IMR-90 (cell line): ENCODE results near the gene INPP5J.

Experiments
- CEBPB ChIP-seq: IDR thresholded peaks from 2 replicates; pipeline ENCODE4 v1.6.1; 2012; ENCODE audit warnings: low read depth, low read length, improper control_type of control experiment
- ELK1 ChIP-seq: fragments of 150-350 bp; IDR thresholded peaks from 2 replicates; pipeline ENCODE4 v1.6.1; 2016; ENCODE audit warnings: low read depth, mild to moderate bottlenecking, low read length, moderate library complexity, borderline replicate concordance
- FOS ChIP-seq: fragments of 150-350 bp; IDR thresholded peaks from 2 replicates; pipeline ENCODE4 v1.6.1; 2016; ENCODE audit warnings: low read depth, low read length
- MXI1 ChIP-seq: IDR thresholded peaks from 2 replicates; pipeline ENCODE4 v1.6.1; 2012; ENCODE audit warnings: low read depth, mild to moderate bottlenecking, low read length, moderate library complexity, borderline replicate concordance
- NFE2L2 ChIP-seq: fragments of 150-350 bp; IDR thresholded peaks from 2 replicates; pipeline ENCODE4 v1.6.1; 2016; ENCODE audit warnings: low read depth, mild to moderate bottlenecking, low read length
- POLR2A ChIP-seq: IDR thresholded peaks from 2 replicates; pipeline ENCODE4 v1.6.1; 2012; ENCODE audit warnings: mild to moderate bottlenecking, low read depth, low read length
- RAD21 ChIP-seq: IDR thresholded peaks from 2 replicates; pipeline ENCODE4 v1.6.1; 2012; ENCODE audit warnings: low read length, improper control_type of control experiment
- RCOR1 ChIP-seq: IDR thresholded peaks from 2 replicates; pipeline ENCODE4 v1.6.1; 2012; ENCODE audit warnings: mild to moderate bottlenecking, low read length, improper control_type of control experiment; ENCODE audit not compliant: insufficient replicate concordance
- RFX5 ChIP-seq: IDR thresholded peaks from 2 replicates; pipeline ENCODE4 v1.8.0; 2012; ENCODE audit warnings: low read depth, mild to moderate bottlenecking, low read length, moderate library complexity
- USF2 ChIP-seq: fragments of 150-350 bp; IDR thresholded peaks from 2 replicates; pipeline ENCODE4 v1.6.1; 2017; ENCODE audit warnings: mild to moderate bottlenecking, antibody characterized with exemption, low read length, low read depth
- TF ChIP-seq, protein P1 (sequence below): conservative IDR thresholded peaks from 2 replicates; pipeline ENCODE4 v1.5.1; 2012; ENCODE audit warnings: mild to moderate bottlenecking, low read depth, low read length, improper control_type of control experiment

DNA sequence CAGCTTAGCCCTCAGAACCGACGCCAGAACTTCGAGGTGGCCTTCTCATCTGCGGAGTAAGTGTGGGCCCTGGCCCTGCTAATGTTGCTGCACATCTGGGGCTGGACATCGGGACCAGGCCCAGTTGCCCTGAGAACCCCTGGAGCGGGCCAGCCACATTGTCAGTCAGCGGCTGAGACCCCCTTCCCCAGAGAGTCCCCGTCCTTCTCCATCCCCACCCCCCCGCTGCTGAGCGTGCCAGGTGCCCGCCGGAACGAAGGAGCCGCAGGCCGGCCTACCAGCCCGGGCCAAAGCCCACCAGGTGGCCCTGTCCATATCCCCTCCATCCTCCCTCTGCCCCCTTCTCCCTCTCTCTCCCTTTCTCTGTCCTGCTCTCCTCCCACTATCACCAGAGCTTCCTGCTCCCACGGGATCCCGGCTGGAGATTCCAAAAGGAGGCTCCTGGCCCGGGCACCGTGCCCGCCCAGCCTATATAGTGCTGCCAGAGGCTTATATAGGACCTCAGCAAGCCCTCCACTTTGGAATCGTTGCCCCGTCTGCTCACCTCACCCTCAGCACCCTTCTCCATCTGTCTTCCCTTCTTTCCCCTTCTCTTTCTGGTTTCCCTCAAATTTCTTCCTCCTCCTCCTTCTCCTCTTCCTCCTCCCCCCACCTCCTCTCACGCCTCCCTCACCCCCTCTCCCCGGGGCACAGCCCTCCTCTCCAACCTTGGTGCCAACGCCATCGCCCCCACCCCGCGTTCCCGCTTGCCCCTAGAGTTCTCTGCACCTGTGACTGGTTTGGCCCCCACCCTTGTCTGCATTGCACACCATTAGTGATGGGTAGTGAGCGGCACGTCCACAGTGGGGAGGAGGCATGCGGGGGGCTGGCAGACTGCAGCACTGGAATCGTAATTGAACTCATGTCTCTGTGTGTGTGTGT, 22.7 kb upstream of the INPP5J start:
- TF ChIP-seq RFX5 (no peak), POLR2A (no peak), USF2 (no peak), RCOR1 (no peak), FOS (no peak), ELK1 (no peak), CEBPB (no peak), MXI1 (no peak), RAD21 (no peak), NFE2L2 (no peak)
- TF ChIP-seq, protein P1, sequence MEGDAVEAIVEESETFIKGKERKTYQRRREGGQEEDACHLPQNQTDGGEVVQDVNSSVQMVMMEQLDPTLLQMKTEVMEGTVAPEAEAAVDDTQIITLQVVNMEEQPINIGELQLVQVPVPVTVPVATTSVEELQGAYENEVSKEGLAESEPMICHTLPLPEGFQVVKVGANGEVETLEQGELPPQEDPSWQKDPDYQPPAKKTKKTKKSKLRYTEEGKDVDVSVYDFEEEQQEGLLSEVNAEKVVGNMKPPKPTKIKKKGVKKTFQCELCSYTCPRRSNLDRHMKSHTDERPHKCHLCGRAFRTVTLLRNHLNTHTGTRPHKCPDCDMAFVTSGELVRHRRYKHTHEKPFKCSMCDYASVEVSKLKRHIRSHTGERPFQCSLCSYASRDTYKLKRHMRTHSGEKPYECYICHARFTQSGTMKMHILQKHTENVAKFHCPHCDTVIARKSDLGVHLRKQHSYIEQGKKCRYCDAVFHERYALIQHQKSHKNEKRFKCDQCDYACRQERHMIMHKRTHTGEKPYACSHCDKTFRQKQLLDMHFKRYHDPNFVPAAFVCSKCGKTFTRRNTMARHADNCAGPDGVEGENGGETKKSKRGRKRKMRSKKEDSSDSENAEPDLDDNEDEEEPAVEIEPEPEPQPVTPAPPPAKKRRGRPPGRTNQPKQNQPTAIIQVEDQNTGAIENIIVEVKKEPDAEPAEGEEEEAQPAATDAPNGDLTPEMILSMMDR, result no peak
